ENCODE measurements around the gene CDCA7. TPM values are rescaled to one million over a fixed set of nuclear protein-coding genes. Genes with fewer than 3 reads are reported as not detected.

CDCA7 gene
- total and polyA plus RNA-seq, 2 of the 13 experiments (the other 11 are each of a cell fraction or from before 2014, with no cell fraction given): 46.2 to 57.8 TPM

DNA sequence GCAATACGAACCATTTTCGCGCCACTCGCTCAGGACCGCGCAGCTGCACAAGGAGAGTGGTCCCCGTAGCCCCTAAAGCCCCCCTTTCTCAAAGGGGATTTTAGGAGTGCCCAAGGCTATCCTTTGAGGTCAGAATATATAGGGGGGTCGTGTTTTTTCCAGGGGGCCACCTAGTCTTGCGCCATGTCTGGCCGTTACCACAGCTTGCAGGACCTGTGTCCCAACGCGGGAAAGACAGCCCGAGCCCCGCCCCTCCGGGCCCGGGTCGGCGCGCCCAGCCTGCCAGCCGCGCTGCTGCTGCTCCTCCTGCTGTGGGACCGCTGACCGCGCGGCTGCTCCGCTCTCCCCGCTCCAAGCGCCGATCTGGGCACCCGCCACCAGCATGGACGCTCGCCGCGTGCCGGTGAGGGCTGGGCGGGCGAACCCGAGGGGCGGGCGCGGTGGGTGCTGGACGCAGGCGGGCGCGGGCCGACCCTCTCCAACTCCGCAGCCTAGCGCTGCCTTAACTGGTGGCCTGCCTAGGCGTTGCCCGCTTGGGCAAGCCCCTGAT is at the start of gene CDCA7 (continued):
- TF ChIP-seq, protein P1, sequence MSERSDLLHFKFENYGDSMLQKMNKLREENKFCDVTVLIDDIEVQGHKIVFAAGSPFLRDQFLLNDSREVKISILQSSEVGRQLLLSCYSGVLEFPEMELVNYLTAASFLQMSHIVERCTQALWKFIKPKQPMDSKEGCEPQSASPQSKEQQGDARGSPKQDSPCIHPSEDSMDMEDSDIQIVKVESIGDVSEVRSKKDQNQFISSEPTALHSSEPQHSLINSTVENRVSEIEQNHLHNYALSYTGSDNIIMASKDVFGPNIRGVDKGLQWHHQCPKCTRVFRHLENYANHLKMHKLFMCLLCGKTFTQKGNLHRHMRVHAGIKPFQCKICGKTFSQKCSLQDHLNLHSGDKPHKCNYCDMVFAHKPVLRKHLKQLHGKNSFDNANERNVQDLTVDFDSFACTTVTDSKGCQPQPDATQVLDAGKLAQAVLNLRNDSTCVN (CRISPR knock-in tag; IDR thresholded peaks at IDR 0.05; ENCODE audit: borderline replicate concordance): no peak; the same call in 1 of the 2 replicates
- peak; percentile 80; the same call in 1 of the 2 replicates for TF ChIP-seq ARHGAP35 (CRISPR knock-in tag; IDR thresholded peaks at IDR 0.05; ENCODE audit: borderline replicate concordance)
- TF ChIP-seq, protein P2, sequence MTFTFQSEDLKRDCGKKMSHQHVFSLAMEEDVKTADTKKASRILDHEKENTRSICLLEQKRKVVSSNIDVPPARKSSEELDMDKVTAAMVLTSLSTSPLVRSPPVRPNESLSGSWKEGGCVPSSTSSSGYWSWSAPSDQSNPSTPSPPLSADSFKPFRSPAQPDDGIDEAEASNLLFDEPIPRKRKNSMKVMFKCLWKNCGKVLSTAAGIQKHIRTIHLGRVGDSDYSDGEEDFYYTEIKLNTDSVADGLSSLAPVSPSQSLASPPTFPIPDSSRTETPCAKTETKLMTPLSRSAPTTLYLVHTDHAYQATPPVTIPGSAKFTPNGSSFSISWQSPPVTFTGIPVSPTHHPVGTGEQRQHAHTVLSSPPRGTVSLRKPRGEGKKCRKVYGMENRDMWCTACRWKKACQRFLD (CRISPR knock-in tag; IDR thresholded peaks at IDR 0.05; ENCODE audit: borderline replicate concordance): peak; percentile 99
- TF ChIP-seq, protein P3, sequence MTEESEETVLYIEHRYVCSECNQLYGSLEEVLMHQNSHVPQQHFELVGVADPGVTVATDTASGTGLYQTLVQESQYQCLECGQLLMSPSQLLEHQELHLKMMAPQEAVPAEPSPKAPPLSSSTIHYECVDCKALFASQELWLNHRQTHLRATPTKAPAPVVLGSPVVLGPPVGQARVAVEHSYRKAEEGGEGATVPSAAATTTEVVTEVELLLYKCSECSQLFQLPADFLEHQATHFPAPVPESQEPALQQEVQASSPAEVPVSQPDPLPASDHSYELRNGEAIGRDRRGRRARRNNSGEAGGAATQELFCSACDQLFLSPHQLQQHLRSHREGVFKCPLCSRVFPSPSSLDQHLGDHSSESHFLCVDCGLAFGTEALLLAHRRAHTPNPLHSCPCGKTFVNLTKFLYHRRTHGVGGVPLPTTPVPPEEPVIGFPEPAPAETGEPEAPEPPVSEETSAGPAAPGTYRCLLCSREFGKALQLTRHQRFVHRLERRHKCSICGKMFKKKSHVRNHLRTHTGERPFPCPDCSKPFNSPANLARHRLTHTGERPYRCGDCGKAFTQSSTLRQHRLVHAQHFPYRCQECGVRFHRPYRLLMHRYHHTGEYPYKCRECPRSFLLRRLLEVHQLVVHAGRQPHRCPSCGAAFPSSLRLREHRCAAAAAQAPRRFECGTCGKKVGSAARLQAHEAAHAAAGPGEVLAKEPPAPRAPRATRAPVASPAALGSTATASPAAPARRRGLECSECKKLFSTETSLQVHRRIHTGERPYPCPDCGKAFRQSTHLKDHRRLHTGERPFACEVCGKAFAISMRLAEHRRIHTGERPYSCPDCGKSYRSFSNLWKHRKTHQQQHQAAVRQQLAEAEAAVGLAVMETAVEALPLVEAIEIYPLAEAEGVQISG (CRISPR knock-in tag; IDR thresholded peaks at IDR 0.05): peak; percentile 75
- TF ChIP-seq, protein P4, sequence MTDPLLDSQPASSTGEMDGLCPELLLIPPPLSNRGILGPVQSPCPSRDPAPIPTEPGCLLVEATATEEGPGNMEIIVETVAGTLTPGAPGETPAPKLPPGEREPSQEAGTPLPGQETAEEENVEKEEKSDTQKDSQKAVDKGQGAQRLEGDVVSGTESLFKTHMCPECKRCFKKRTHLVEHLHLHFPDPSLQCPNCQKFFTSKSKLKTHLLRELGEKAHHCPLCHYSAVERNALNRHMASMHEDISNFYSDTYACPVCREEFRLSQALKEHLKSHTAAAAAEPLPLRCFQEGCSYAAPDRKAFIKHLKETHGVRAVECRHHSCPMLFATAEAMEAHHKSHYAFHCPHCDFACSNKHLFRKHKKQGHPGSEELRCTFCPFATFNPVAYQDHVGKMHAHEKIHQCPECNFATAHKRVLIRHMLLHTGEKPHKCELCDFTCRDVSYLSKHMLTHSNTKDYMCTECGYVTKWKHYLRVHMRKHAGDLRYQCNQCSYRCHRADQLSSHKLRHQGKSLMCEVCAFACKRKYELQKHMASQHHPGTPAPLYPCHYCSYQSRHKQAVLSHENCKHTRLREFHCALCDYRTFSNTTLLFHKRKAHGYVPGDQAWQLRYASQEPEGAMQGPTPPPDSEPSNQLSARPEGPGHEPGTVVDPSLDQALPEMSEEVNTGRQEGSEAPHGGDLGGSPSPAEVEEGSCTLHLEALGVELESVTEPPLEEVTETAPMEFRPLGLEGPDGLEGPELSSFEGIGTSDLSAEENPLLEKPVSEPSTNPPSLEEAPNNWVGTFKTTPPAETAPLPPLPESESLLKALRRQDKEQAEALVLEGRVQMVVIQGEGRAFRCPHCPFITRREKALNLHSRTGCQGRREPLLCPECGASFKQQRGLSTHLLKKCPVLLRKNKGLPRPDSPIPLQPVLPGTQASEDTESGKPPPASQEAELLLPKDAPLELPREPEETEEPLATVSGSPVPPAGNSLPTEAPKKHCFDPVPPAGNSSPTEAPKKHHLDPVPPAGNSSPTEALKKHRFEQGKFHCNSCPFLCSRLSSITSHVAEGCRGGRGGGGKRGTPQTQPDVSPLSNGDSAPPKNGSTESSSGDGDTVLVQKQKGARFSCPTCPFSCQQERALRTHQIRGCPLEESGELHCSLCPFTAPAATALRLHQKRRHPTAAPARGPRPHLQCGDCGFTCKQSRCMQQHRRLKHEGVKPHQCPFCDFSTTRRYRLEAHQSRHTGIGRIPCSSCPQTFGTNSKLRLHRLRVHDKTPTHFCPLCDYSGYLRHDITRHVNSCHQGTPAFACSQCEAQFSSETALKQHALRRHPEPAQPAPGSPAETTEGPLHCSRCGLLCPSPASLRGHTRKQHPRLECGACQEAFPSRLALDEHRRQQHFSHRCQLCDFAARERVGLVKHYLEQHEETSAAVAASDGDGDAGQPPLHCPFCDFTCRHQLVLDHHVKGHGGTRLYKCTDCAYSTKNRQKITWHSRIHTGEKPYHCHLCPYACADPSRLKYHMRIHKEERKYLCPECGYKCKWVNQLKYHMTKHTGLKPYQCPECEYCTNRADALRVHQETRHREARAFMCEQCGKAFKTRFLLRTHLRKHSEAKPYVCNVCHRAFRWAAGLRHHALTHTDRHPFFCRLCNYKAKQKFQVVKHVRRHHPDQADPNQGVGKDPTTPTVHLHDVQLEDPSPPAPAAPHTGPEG (CRISPR knock-in tag; IDR thresholded peaks at IDR 0.05): peak; percentile 96
- TF ChIP-seq, protein P5, sequence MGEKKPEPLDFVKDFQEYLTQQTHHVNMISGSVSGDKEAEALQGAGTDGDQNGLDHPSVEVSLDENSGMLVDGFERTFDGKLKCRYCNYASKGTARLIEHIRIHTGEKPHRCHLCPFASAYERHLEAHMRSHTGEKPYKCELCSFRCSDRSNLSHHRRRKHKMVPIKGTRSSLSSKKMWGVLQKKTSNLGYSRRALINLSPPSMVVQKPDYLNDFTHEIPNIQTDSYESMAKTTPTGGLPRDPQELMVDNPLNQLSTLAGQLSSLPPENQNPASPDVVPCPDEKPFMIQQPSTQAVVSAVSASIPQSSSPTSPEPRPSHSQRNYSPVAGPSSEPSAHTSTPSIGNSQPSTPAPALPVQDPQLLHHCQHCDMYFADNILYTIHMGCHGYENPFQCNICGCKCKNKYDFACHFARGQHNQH (CRISPR knock-in tag; IDR thresholded peaks at IDR 0.05): peak; percentile 76
- TF ChIP-seq CCAR2 (optimal IDR thresholded peaks at IDR 0.05; ENCODE audit: low read depth, low read length): no peak
- TF ChIP-seq, protein P6, sequence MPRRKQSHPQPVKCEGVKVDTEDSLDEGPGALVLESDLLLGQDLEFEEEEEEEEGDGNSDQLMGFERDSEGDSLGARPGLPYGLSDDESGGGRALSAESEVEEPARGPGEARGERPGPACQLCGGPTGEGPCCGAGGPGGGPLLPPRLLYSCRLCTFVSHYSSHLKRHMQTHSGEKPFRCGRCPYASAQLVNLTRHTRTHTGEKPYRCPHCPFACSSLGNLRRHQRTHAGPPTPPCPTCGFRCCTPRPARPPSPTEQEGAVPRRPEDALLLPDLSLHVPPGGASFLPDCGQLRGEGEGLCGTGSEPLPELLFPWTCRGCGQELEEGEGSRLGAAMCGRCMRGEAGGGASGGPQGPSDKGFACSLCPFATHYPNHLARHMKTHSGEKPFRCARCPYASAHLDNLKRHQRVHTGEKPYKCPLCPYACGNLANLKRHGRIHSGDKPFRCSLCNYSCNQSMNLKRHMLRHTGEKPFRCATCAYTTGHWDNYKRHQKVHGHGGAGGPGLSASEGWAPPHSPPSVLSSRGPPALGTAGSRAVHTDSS (CRISPR knock-in tag; conservative IDR thresholded peaks at IDR 0.05): no peak
- TF ChIP-seq KLF11 (CRISPR knock-in tag; IDR thresholded peaks at IDR 0.05): peak; percentile 95; the same call in 1 of the 2 replicates
- TF ChIP-seq, protein P7, sequence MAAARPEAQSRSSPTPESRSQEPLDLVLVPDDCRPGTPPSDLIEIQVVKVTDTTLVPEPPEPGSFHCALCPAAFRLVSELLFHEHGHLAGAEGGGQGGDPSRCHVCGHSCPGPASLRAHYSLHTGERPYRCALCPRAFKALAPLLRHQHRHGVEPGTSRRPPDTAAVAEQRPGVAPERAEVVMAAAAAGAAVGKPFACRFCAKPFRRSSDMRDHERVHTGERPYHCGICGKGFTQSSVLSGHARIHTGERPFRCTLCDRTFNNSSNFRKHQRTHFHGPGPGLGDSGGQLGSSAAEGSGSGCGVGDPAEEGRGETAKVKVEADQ (CRISPR knock-in tag; IDR thresholded peaks at IDR 0.05; ENCODE audit: borderline replicate concordance): 0 out of 2 replicates have a peak, but pooled peaks have one; percentile 95
- no peak for TF ChIP-seq ZNF282 (IDR thresholded peaks at IDR 0.05; ENCODE audit: partially characterized antibody)
- TF ChIP-seq NONO (IDR thresholded peaks at IDR 0.05): no peak
- TF ChIP-seq NONO (CRISPR knock-in tag; conservative IDR thresholded peaks at IDR 0.05): peak; percentile 84; the same call in 1 of the 2 replicates

Data from HepG2 (cell line).